DLD1 (cell line): ENCODE results near the gene SLIT1.
"Not testable (repeated sequence)": the region's sequence is repeated elsewhere in the genome, so short reads cannot be mapped to it uniquely, and the experiment has no call there.

ENCODE experiments used
- in situ Hi-C: cut with HindIII; loops from 2 replicates; pipeline ENCODE4 v1.10.0; 2017; ENCODE audit warnings: low sequenced_read_pairs

Gene SLIT1

DNA sequence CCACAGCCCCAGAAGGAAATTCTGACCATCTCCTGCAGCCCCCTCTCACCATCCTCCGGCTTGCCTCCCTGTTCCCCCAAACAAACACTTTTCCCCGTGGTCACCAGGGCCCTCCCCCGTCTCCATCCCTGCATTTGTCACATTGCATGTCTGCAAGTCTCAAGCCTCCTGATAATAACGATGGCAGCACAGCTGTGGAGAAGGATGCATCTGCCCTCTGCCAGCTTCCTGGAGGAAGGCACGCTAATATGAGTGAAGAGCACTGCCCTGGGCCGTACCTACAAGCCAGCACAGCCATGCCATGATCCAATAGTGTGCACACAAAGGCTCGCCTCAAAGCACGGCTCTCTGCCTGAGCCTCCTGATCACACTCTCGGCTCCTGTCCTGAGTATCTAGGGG, 98.5 kb downstream of the SLIT1 start:
- in situ Hi-C loops: no loop called here

GRCh38 chr10:97086530-97086929, 99.2 kb downstream of the SLIT1 start:
- in situ Hi-C loops: no loop called here

GRCh38 chr10:97083228-97083829, 102.4 kb downstream of the SLIT1 start:
- in situ Hi-C loops: no loop called here

- in situ Hi-C loops: not testable (repeated sequence)
Measured at GRCh38 chr10:97082575-97082974, 103.2 kb downstream of the SLIT1 start.

GRCh38 chr10:97081621-97082235, 104.0 kb downstream of the SLIT1 start:
- in situ Hi-C loops: no loop called here

GRCh38 chr10:97080051-97080776, 105.5 kb downstream of the SLIT1 start:
- in situ Hi-C loops: no loop called here

DNA sequence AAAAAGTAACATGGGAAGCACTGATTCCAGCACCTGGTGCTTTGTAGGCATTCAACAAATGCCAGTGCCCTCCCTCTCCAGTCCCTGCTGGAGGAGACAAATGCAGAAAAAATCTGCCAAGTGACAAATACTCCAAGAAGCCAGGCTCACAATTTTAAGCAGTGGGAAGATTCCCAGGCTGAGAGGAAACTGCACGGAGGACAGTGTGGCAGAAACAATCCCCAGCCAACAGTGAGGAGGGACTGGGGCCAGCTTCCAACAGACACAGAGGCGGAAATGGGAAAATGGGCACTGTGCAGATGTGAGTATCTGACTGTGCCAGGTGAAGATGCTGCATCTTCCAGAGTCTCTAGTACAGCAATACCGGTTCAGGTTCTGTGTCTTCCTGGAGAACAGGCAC, 106.3 kb downstream of the SLIT1 start:
- in situ Hi-C loops: no loop called here

DNA sequence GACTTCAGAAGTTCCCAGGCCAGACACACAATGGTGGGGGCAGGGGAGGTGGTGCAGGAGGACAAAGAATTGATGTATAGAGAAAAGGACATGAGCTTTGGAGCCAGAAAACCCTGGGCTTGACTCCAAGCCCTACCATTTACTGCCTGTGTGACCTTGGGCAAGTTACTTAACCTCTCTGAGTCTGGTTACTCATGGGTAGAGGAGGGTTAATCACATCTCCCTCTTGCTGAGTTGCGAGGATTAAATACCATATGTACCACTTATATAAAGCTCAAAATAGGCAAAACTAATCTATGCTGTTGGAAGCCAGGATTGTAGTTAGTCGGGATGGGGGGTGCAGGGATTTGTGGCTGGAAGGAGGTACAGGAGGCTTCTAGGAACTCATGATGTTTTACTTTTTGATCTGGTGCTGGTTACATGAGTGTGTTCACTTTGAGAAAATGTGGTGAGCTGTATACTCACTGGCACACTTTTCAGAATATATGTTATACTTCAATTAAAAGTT, 106.8 kb downstream of the SLIT1 start:
- in situ Hi-C loops: no loop called here

- in situ Hi-C loops: no loop called here
Measured at GRCh38 chr10:97078261-97078937, 107.4 kb downstream of the SLIT1 start.

DNA sequence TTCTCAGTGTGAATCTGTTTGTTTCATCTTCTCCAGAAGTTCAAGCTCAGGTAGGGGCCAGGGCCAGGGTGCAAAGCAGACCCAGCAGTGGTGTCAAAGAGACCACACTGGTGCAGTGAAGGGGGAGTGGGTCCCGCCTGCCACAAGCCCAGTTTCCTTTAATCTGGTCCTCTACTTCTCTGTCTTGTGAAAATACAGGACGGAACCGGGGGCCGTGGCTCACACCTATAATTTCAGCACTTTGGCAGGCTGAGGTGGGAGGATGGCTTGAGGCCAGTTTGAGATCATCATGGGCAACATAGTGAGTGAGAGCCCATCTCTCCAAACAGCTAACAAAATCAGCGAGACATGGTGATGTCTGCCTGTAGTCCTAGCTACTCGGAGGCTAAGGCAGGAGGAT, 109.0 kb downstream of the SLIT1 start:
- in situ Hi-C loops: no loop called here

DNA sequence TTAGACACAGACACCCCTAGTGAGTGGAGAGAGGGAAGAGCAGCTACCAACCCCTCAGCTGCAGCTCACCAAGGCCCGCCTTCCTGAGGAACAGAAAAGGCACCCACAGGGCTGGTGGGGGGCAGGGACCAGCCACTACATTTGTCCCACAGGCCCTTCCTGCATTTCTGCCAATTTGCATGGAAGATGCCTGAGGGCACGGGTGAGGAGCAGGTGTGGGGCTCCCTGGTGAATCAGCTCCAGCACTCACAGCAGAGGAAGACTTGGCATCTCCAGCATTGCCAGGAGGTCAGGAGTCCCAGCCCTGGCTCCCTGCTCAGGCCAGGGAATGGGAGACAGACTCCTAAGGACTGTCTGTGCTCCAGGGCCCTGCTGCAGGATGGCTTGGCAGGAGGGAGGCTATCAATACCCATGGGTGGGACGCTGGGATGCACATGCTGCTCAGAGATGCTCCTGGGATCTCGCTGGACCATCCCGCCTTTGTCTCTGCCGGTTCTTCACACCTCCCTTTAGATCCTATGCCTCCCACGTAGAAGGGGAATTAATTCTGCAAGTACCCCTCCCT, 109.7 kb downstream of the SLIT1 start:
- in situ Hi-C loops: no loop called here

GRCh38 chr10:97075421-97075820, 110.3 kb downstream of the SLIT1 start:
- in situ Hi-C loops: no loop called here

DNA sequence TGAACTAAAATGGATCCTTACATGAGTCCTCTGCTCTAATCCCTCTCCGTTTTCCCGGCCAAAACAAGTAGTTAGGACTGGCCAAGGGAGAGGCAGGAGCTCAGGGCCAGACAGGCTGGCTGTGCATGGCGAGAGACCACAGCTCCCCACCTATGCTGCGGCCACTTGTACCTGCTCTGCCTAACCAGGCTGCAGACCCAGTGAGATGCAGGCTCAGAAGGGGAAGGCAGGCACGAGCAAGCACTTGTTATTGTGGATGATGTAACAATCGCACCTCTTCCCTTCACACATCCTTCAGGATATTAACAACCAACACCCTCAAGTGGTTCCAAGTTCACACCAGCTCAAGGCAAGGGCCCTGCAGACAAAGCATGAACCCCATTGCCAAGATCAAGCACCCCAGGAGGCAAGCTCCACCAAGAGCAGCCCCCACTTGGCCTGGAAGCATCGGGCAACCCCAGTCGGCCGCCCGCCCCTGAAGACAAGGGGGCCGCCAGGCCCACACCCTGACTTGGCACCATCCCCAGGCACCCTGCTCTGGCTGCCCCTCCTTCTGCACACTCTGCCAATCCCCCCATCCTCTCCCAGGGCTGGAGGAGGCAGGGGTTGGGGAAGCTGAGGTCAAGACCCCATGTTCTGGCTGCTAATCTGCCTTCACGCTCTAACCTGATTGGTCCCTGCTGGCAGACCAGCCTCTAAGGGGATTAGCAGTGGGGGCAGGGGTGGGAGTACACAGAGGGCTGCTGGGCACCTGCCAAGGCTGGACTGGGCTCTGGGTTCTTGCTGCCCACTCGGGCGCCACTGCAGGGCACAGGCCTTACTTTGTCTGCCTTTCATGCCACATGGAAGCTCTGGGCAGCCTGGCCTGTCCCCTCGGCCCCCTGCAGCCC, 111.3 kb downstream of the SLIT1 start:
- in situ Hi-C loops: no loop called here

GRCh38 chr10:97072851-97073665, 112.7 kb downstream of the SLIT1 start:
- in situ Hi-C loops: no loop called here

- in situ Hi-C loops: no loop called here
Measured at GRCh38 chr10:97071496-97071895, 114.3 kb downstream of the SLIT1 start.

- in situ Hi-C loops: no loop called here
Measured at GRCh38 chr10:97069576-97070362, 116.0 kb downstream of the SLIT1 start.

GRCh38 chr10:97069026-97069425, 116.7 kb downstream of the SLIT1 start:
- in situ Hi-C loops: no loop called here

- in situ Hi-C loops: no loop called here
Measured at GRCh38 chr10:97067716-97068391, 117.9 kb downstream of the SLIT1 start.
